HEK293 (cell line): ENCODE data around the gene RBM42.
A peak's percentile ranks its signal among the peaks of the same experiment; 100 is the strongest.

Experiments
- MEIS1 ChIP-seq: sonication (generic); formaldehyde crosslinking; IDR thresholded peaks from 2 replicates; pipeline ENCODE4 v1.8.1; 2022; ENCODE audit warnings: missing genetic modification reagents, mild to moderate bottlenecking, borderline replicate concordance
- ZBTB10 ChIP-seq: fragments of 450-650 bp; formaldehyde crosslinking; IDR thresholded peaks from 2 replicates; pipeline ENCODE4 v1.5.1; 2016; ENCODE audit warnings: missing biosample characterization, missing genetic modification characterization
- ZNF114 ChIP-seq: fragments of 450-650 bp; formaldehyde crosslinking; IDR thresholded peaks from 2 replicates; pipeline ENCODE4 v1.5.0; 2017; ENCODE audit warnings: missing biosample characterization, missing genetic modification characterization
- ZNF132 ChIP-seq: fragments of 450-650 bp; formaldehyde crosslinking; IDR thresholded peaks from 2 replicates; pipeline ENCODE4 v1.5.1; 2017; ENCODE audit warnings: missing biosample characterization, missing genetic modification characterization, borderline replicate concordance
- ZNF155 ChIP-seq: fragments of 450-650 bp; formaldehyde crosslinking; IDR thresholded peaks from 2 replicates; pipeline ENCODE4 v1.5.1; 2016; ENCODE audit warnings: missing biosample characterization, missing genetic modification characterization
- ZNF174 ChIP-seq: fragments of 450-650 bp; formaldehyde crosslinking; IDR thresholded peaks from 2 replicates; pipeline ENCODE4 v1.5.0; 2017; ENCODE audit warnings: missing biosample characterization, mild to moderate bottlenecking, missing genetic modification characterization
- ZNF214 ChIP-seq: fragments of 450-650 bp; formaldehyde crosslinking; IDR thresholded peaks from 2 replicates; pipeline ENCODE4 v1.5.1; 2017; ENCODE audit warnings: missing biosample characterization, mild to moderate bottlenecking, missing genetic modification characterization, borderline replicate concordance
- ZNF266 ChIP-seq: fragments of 450-650 bp; formaldehyde crosslinking; IDR thresholded peaks from 2 replicates; pipeline ENCODE4 v1.5.1; 2016; ENCODE audit warnings: missing biosample characterization, missing genetic modification characterization, low read depth
- ZNF423 ChIP-seq: fragments of 450-650 bp; formaldehyde crosslinking; IDR thresholded peaks from 2 replicates; pipeline ENCODE4 v1.5.1; 2016; ENCODE audit warnings: missing biosample characterization, missing genetic modification characterization
- ZNF510 ChIP-seq: fragments of 450-650 bp; formaldehyde crosslinking; IDR thresholded peaks from 2 replicates; pipeline ENCODE4 v1.5.1; 2018; ENCODE audit warnings: mild to moderate bottlenecking, missing genetic modification characterization, missing biosample characterization; ENCODE audit not compliant: insufficient replicate concordance
- ZNF561 ChIP-seq: fragments of 450-650 bp; IDR thresholded peaks from 2 replicates; pipeline ENCODE4 v1.5.1; 2018; ENCODE audit warnings: missing biosample characterization, missing genetic modification characterization, borderline replicate concordance
- ZNF596 ChIP-seq: fragments of 450-650 bp; IDR thresholded peaks from 2 replicates; pipeline ENCODE4 v1.5.0; 2018; ENCODE audit warnings: missing biosample characterization, mild to moderate bottlenecking, missing genetic modification characterization, moderate library complexity
- ZNF701 ChIP-seq: fragments of 450-650 bp; formaldehyde crosslinking; IDR thresholded peaks from 2 replicates; pipeline ENCODE4 v1.5.1; 2016; ENCODE audit warnings: missing biosample characterization, missing genetic modification characterization
- ZNF776 ChIP-seq: fragments of 450-650 bp; formaldehyde crosslinking; IDR thresholded peaks from 2 replicates; pipeline ENCODE4 v1.5.0; 2017; ENCODE audit warnings: missing biosample characterization, missing genetic modification characterization, borderline replicate concordance
- ZSCAN16 ChIP-seq: fragments of 450-650 bp; formaldehyde crosslinking; IDR thresholded peaks from 2 replicates; pipeline ENCODE4 v1.5.1; 2016; ENCODE audit warnings: missing biosample characterization, missing genetic modification characterization
- TF ChIP-seq, protein P1 (sequence below): fragments of 450-650 bp; formaldehyde crosslinking; IDR thresholded peaks from 2 replicates; pipeline ENCODE4 v1.5.1; 2016; ENCODE audit warnings: missing biosample characterization, missing genetic modification characterization, borderline replicate concordance
- TF ChIP-seq, protein P2 (sequence below): fragments of 450-650 bp; formaldehyde crosslinking; IDR thresholded peaks from 2 replicates; pipeline ENCODE4 v1.5.1; 2017; ENCODE audit warnings: missing biosample characterization, missing genetic modification characterization
- TF ChIP-seq, protein P3 (sequence below): fragments of 450-650 bp; formaldehyde crosslinking; IDR thresholded peaks from 2 replicates; pipeline ENCODE4 v1.5.1; 2016; ENCODE audit warnings: missing biosample characterization, missing genetic modification characterization
- TF ChIP-seq, protein P4 (sequence below): fragments of 450-650 bp; formaldehyde crosslinking; IDR thresholded peaks from 2 replicates; pipeline ENCODE4 v1.5.1; 2016; ENCODE audit warnings: missing biosample characterization, missing genetic modification characterization, borderline replicate concordance

RBM42 gene

GRCh38 chr19:35612559-35613321, 16.1 kb upstream of the RBM42 start, which contains the start of gene HAUS5 (continued):
- TF ChIP-seq, protein P1, sequence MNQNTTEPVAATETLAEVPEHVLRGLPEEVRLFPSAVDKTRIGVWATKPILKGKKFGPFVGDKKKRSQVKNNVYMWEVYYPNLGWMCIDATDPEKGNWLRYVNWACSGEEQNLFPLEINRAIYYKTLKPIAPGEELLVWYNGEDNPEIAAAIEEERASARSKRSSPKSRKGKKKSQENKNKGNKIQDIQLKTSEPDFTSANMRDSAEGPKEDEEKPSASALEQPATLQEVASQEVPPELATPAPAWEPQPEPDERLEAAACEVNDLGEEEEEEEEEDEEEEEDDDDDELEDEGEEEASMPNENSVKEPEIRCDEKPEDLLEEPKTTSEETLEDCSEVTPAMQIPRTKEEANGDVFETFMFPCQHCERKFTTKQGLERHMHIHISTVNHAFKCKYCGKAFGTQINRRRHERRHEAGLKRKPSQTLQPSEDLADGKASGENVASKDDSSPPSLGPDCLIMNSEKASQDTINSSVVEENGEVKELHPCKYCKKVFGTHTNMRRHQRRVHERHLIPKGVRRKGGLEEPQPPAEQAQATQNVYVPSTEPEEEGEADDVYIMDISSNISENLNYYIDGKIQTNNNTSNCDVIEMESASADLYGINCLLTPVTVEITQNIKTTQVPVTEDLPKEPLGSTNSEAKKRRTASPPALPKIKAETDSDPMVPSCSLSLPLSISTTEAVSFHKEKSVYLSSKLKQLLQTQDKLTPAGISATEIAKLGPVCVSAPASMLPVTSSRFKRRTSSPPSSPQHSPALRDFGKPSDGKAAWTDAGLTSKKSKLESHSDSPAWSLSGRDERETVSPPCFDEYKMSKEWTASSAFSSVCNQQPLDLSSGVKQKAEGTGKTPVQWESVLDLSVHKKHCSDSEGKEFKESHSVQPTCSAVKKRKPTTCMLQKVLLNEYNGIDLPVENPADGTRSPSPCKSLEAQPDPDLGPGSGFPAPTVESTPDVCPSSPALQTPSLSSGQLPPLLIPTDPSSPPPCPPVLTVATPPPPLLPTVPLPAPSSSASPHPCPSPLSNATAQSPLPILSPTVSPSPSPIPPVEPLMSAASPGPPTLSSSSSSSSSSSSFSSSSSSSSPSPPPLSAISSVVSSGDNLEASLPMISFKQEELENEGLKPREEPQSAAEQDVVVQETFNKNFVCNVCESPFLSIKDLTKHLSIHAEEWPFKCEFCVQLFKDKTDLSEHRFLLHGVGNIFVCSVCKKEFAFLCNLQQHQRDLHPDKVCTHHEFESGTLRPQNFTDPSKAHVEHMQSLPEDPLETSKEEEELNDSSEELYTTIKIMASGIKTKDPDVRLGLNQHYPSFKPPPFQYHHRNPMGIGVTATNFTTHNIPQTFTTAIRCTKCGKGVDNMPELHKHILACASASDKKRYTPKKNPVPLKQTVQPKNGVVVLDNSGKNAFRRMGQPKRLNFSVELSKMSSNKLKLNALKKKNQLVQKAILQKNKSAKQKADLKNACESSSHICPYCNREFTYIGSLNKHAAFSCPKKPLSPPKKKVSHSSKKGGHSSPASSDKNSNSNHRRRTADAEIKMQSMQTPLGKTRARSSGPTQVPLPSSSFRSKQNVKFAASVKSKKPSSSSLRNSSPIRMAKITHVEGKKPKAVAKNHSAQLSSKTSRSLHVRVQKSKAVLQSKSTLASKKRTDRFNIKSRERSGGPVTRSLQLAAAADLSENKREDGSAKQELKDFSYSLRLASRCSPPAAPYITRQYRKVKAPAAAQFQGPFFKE (tag by site-specific recombination) = no peak
- no peak for TF ChIP-seq ZNF510 (tag by site-specific recombination)
- TF ChIP-seq ZNF114 (tag by site-specific recombination) = no peak
- TF ChIP-seq ZNF132 (tag by site-specific recombination) = no peak
- TF ChIP-seq, protein P2, sequence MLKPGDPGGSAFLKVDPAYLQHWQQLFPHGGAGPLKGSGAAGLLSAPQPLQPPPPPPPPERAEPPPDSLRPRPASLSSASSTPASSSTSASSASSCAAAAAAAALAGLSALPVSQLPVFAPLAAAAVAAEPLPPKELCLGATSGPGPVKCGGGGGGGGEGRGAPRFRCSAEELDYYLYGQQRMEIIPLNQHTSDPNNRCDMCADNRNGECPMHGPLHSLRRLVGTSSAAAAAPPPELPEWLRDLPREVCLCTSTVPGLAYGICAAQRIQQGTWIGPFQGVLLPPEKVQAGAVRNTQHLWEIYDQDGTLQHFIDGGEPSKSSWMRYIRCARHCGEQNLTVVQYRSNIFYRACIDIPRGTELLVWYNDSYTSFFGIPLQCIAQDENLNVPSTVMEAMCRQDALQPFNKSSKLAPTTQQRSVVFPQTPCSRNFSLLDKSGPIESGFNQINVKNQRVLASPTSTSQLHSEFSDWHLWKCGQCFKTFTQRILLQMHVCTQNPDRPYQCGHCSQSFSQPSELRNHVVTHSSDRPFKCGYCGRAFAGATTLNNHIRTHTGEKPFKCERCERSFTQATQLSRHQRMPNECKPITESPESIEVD = no peak; the same call in 1 of the 2 replicates
- no peak for TF ChIP-seq ZNF155 (tag by site-specific recombination)
- TF ChIP-seq ZNF561 (tag by site-specific recombination) = peak; percentile 92; the same call in 1 of the 2 replicates
- TF ChIP-seq ZNF174 (tag by site-specific recombination) = no peak
- TF ChIP-seq ZNF266 (tag by site-specific recombination) = no peak
- peak; percentile 100 for TF ChIP-seq ZBTB10 (tag by site-specific recombination)
- TF ChIP-seq ZNF776 (tag by site-specific recombination) = no peak
- TF ChIP-seq ZSCAN16 (tag by site-specific recombination) = 0 out of 2 replicates have a peak, but pooled peaks have one; percentile 36
- TF ChIP-seq ZNF596 = no peak
- TF ChIP-seq, protein P3, sequence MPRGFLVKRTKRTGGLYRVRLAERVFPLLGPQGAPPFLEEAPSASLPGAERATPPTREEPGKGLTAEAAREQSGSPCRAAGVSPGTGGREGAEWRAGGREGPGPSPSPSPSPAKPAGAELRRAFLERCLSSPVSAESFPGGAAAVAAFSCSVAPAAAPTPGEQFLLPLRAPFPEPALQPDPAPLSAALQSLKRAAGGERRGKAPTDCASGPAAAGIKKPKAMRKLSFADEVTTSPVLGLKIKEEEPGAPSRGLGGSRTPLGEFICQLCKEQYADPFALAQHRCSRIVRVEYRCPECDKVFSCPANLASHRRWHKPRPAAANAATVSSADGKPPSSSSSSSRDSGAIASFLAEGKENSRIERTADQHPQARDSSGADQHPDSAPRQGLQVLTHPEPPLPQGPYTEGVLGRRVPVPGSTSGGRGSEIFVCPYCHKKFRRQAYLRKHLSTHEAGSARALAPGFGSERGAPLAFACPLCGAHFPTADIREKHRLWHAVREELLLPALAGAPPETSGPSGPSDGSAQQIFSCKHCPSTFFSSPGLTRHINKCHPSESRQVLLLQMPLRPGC (tag by site-specific recombination) = peak; percentile 96
- TF ChIP-seq, protein P4, sequence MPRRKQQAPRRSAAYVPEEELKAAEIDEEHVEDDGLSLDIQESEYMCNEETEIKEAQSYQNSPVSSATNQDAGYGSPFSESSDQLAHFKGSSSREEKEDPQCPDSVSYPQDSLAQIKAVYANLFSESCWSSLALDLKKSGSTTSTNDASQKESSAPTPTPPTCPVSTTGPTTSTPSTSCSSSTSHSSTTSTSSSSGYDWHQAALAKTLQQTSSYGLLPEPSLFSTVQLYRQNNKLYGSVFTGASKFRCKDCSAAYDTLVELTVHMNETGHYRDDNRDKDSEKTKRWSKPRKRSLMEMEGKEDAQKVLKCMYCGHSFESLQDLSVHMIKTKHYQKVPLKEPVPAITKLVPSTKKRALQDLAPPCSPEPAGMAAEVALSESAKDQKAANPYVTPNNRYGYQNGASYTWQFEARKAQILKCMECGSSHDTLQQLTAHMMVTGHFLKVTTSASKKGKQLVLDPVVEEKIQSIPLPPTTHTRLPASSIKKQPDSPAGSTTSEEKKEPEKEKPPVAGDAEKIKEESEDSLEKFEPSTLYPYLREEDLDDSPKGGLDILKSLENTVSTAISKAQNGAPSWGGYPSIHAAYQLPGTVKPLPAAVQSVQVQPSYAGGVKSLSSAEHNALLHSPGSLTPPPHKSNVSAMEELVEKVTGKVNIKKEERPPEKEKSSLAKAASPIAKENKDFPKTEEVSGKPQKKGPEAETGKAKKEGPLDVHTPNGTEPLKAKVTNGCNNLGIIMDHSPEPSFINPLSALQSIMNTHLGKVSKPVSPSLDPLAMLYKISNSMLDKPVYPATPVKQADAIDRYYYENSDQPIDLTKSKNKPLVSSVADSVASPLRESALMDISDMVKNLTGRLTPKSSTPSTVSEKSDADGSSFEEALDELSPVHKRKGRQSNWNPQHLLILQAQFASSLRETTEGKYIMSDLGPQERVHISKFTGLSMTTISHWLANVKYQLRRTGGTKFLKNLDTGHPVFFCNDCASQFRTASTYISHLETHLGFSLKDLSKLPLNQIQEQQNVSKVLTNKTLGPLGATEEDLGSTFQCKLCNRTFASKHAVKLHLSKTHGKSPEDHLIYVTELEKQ (tag by site-specific recombination) = peak; percentile 85; the same call in 1 of the 2 replicates
- no peak for TF ChIP-seq MEIS1 (CRISPR knock-in tag)
- no peak for TF ChIP-seq ZNF423
- TF ChIP-seq ZNF701 (tag by site-specific recombination) = no peak
- no peak for TF ChIP-seq ZNF214 (tag by site-specific recombination)
